VCaP (cell line): ENCODE data around the gene PKD1.

Source experiments
- H3K27ac ChIP-seq: fragments of 450-650 bp; 2 replicates; pipeline ENCODE4 v1.5.1; 2017
- CTCF ChIP-seq: fragments of 450-650 bp; conservative IDR thresholded peaks from 2 replicates; pipeline ENCODE4 v1.5.1; 2017; ENCODE audit warnings: mild to moderate bottlenecking, moderate library complexity

Gene PKD1

GRCh38 chr16:2166263-2167067, 30.8 kb upstream of the PKD1 start:
- no peak for TF ChIP-seq CTCF
- H3K27ac ChIP-seq, result no peak overlapping the region

- no peak for TF ChIP-seq CTCF
- H3K27ac ChIP-seq, result no peak overlapping the region
Observed at GRCh38 chr16:2165861-2166260, 30.2 kb upstream of the PKD1 start.

GRCh38 chr16:2163211-2163881, 27.6 kb upstream of the PKD1 start:
- no peak overlapping the region for H3K27ac ChIP-seq

GRCh38 chr16:2162676-2163118, 27.0 kb upstream of the PKD1 start:
- no peak overlapping the region for H3K27ac ChIP-seq
- no peak for TF ChIP-seq CTCF

More at GRCh38 chr16:2163211-2163881, 27.6 kb upstream of the PKD1 start:
- no peak for TF ChIP-seq CTCF

GRCh38 chr16:2161911-2162310, 26.2 kb upstream of the PKD1 start:
- no peak for TF ChIP-seq CTCF
- no peak overlapping the region for H3K27ac ChIP-seq

GRCh38 chr16:2160915-2161551, 25.3 kb upstream of the PKD1 start:
- TF ChIP-seq CTCF, result no peak
- H3K27ac ChIP-seq, result no peak overlapping the region

- no peak for TF ChIP-seq CTCF
- H3K27ac ChIP-seq, result no peak overlapping the region
Observed at GRCh38 chr16:2159175-2159838, 23.6 kb upstream of the PKD1 start.
